Measurements from ENCODE around the gene ISLR. TPM values are rescaled to one million over a fixed set of nuclear protein-coding genes. Genes with fewer than 3 reads are reported as not detected.

ISLR gene
- polyA plus RNA-seq, 4 donors: 0.45 to 10.5 (median 5.6) TPM

- Histone ChIP-seq H3K9me3 (ENCODE audit: control insufficient read depth in 2 of 2, insufficient read depth in 1 of 2, low read depth in 1 of 2, low read length in 1 of 2) (peaks cover 0 to 15% of the 10 kb centered on the region in 2 donors), H3K36me3 (ENCODE audit: control insufficient read depth in 3 of 3, insufficient read depth in 2 of 3, low read depth in 1 of 3, low read length in 3 of 3) (no peaks in the 10 kb centered on the region), H3K27me3 (ENCODE audit: control insufficient read depth in 3 of 3, insufficient read depth in 3 of 3, low read length in 3 of 3) (peaks cover 20 to 98% (median 44%) of the 10 kb centered on the region in 3 donors), H3K4me1 (ENCODE audit: control insufficient read depth in 3 of 3, insufficient read depth in 2 of 3, low read depth in 1 of 3, low read length in 2 of 3) (peaks cover 0 to 17% (median 0%) of the 10 kb centered on the region in 3 donors), H3K27ac (ENCODE audit: low read depth in 1 of 3, low read length in 2 of 3) (no peak overlapping the region), H3K4me3 (ENCODE audit: low read depth in 1 of 3, low read length in 3 of 3) (no peak overlapping the region)
- WGBS, 3 donors: 4 to 9% (median 7%) methylated on average over 40 of the region's 40 CpGs
- DNase-seq: peak in 1 of 2 donors; percentile 24
- no peak for FAIRE-seq
Observed at GRCh38 chr15:74129586-74130154, 43.8 kb upstream of the ISLR start.

- H3K4me3 ChIP-seq (ENCODE audit: low read depth in 1 of 3, low read length in 3 of 3): no peak within 1 kb of the TSS
- WGBS, 3 donors: 3 to 8% (median 5%) methylated on average over 49 to 53 of the region's 53 CpGs
- FAIRE-seq (no peak), DNase-seq (peak in 1 of 2 donors; percentile 21)
- peaks cover 0 to 23% (median 0%) of the 10 kb centered on the region in 3 donors for H3K4me1 ChIP-seq (ENCODE audit: control insufficient read depth in 3 of 3, insufficient read depth in 2 of 3, low read depth in 1 of 3, low read length in 2 of 3)
- H3K36me3 ChIP-seq (ENCODE audit: control insufficient read depth in 3 of 3, insufficient read depth in 2 of 3, low read depth in 1 of 3, low read length in 3 of 3): no peaks in the 10 kb centered on the region
- H3K9me3 ChIP-seq (ENCODE audit: control insufficient read depth in 2 of 2, insufficient read depth in 1 of 2, low read depth in 1 of 2, low read length in 1 of 2): peaks cover 0 to 20% of the 10 kb centered on the region in 2 donors
- H3K27ac ChIP-seq (ENCODE audit: low read depth in 1 of 3, low read length in 2 of 3): no peak within 1 kb of the TSS
- H3K27me3 ChIP-seq (ENCODE audit: control insufficient read depth in 3 of 3, insufficient read depth in 3 of 3, low read length in 3 of 3): peaks cover 24 to 98% (median 49%) of the 10 kb centered on the region in 3 donors
Observed at GRCh38 chr15:74130155-74130848, 43.2 kb upstream of the ISLR start, which contains the start of gene ISLR2. Gene ISLR2, plus strand, starts transcription at chr15:74130586. Its CDS starts 2,169 bp downstream, at chr15:74132755.

GRCh38 chr15:74130849-74131627, 42.5 kb upstream of the ISLR start:
- peaks cover 28 to 98% (median 50%) of the 10 kb centered on the region in 3 donors for H3K27me3 ChIP-seq (ENCODE audit: control insufficient read depth in 3 of 3, insufficient read depth in 3 of 3, low read length in 3 of 3)
- H3K4me3 ChIP-seq (ENCODE audit: low read depth in 1 of 3, low read length in 3 of 3): no peak overlapping the region

GRCh38 chr15:74131628-74132413, 41.7 kb upstream of the ISLR start:
- WGBS, 3 donors: 27 to 34% (median 33%) methylated on average over 20 of the region's 20 CpGs
- Histone ChIP-seq H3K36me3 (ENCODE audit: control insufficient read depth in 3 of 3, insufficient read depth in 2 of 3, low read depth in 1 of 3, low read length in 3 of 3) (no peaks in the 10 kb centered on the region), H3K4me3 (ENCODE audit: low read depth in 1 of 3, low read length in 3 of 3) (no peak overlapping the region), H3K27me3 (ENCODE audit: control insufficient read depth in 3 of 3, insufficient read depth in 3 of 3, low read length in 3 of 3) (peaks cover 33 to 99% (median 54%) of the 10 kb centered on the region in 3 donors), H3K9me3 (ENCODE audit: control insufficient read depth in 2 of 2, insufficient read depth in 1 of 2, low read depth in 1 of 2, low read length in 1 of 2) (peaks cover 0 to 20% of the 10 kb centered on the region in 2 donors), H3K27ac (ENCODE audit: low read depth in 1 of 3, low read length in 2 of 3) (no peak overlapping the region), H3K4me1 (ENCODE audit: control insufficient read depth in 3 of 3, insufficient read depth in 2 of 3, low read depth in 1 of 3, low read length in 2 of 3) (peaks cover 0 to 29% (median 0%) of the 10 kb centered on the region in 3 donors)
- DNase-seq: no peak
- no peak for FAIRE-seq

More at GRCh38 chr15:74130849-74131627, 42.5 kb upstream of the ISLR start:
- WGBS, 3 donors: 13 to 15% (median 15%) methylated on average over 28 of the region's 28 CpGs
- Histone ChIP-seq H3K27ac (ENCODE audit: low read depth in 1 of 3, low read length in 2 of 3) (no peak overlapping the region), H3K9me3 (ENCODE audit: control insufficient read depth in 2 of 2, insufficient read depth in 1 of 2, low read depth in 1 of 2, low read length in 1 of 2) (peaks cover 0 to 20% of the 10 kb centered on the region in 2 donors), H3K4me1 (ENCODE audit: control insufficient read depth in 3 of 3, insufficient read depth in 2 of 3, low read depth in 1 of 3, low read length in 2 of 3) (peaks cover 0 to 24% (median 0%) of the 10 kb centered on the region in 3 donors), H3K36me3 (ENCODE audit: control insufficient read depth in 3 of 3, insufficient read depth in 2 of 3, low read depth in 1 of 3, low read length in 3 of 3) (no peaks in the 10 kb centered on the region)
- FAIRE-seq (no peak), DNase-seq (no peak)

- peak in 1 of 2 donors; percentile 26 for DNase-seq
- peaks cover 0 to 30% (median 0%) of the 10 kb centered on the region in 3 donors for H3K4me1 ChIP-seq (ENCODE audit: control insufficient read depth in 3 of 3, insufficient read depth in 2 of 3, low read depth in 1 of 3, low read length in 2 of 3)
- H3K27me3 ChIP-seq (ENCODE audit: control insufficient read depth in 3 of 3, insufficient read depth in 3 of 3, low read length in 3 of 3): peaks cover 34 to 97% (median 62%) of the 10 kb centered on the region in 3 donors
- H3K4me3 ChIP-seq (ENCODE audit: low read depth in 1 of 3, low read length in 3 of 3): no peak overlapping the region
- H3K27ac ChIP-seq (ENCODE audit: low read depth in 1 of 3, low read length in 2 of 3): no peak overlapping the region
- no peaks in the 10 kb centered on the region for H3K36me3 ChIP-seq (ENCODE audit: control insufficient read depth in 3 of 3, insufficient read depth in 2 of 3, low read depth in 1 of 3, low read length in 3 of 3)
- FAIRE-seq: no peak
- WGBS, 3 donors: 26 to 48% (median 44%) methylated on average over 88 to 90 of the region's 90 CpGs
- H3K9me3 ChIP-seq (ENCODE audit: control insufficient read depth in 2 of 2, insufficient read depth in 1 of 2, low read depth in 1 of 2, low read length in 1 of 2): peaks cover 0 to 20% of the 10 kb centered on the region in 2 donors
Observed at GRCh38 chr15:74132681-74133651, 40.5 kb upstream of the ISLR start.

GRCh38 chr15:74133694-74134386, 39.7 kb upstream of the ISLR start:
- DNase-seq: peak in 1 of 2 donors; percentile 27
- peaks cover 32 to 94% (median 59%) of the 10 kb centered on the region in 3 donors for H3K27me3 ChIP-seq (ENCODE audit: control insufficient read depth in 3 of 3, insufficient read depth in 3 of 3, low read length in 3 of 3)
- 26 to 49% (median 31%) methylated on average over 63 to 71 of the region's 71 CpGs for WGBS, 3 donors
- peaks cover 0 to 24% (median 0%) of the 10 kb centered on the region in 3 donors for H3K4me1 ChIP-seq (ENCODE audit: control insufficient read depth in 3 of 3, insufficient read depth in 2 of 3, low read depth in 1 of 3, low read length in 2 of 3)
- no peak for FAIRE-seq
- H3K36me3 ChIP-seq (ENCODE audit: control insufficient read depth in 3 of 3, insufficient read depth in 2 of 3, low read depth in 1 of 3, low read length in 3 of 3): no peaks in the 10 kb centered on the region
- H3K9me3 ChIP-seq (ENCODE audit: control insufficient read depth in 2 of 2, insufficient read depth in 1 of 2, low read depth in 1 of 2, low read length in 1 of 2): peaks cover 0 to 20% of the 10 kb centered on the region in 2 donors
- H3K4me3 ChIP-seq (ENCODE audit: low read depth in 1 of 3, low read length in 3 of 3): no peak overlapping the region
- no peak overlapping the region for H3K27ac ChIP-seq (ENCODE audit: low read depth in 1 of 3, low read length in 2 of 3)
